GM21526 (cell line): ENCODE measurements around the gene TPD52L1.
"Not testable (repeated sequence)": the region's sequence is repeated elsewhere in the genome, so short reads cannot be mapped to it uniquely, and the experiment has no call there.

Experiments used
- ATAC-seq: cut with Tn5 transposase; IDR thresholded peaks from one replicate; pipeline ENCODE4 v1.9.1; 2021; ENCODE audit warnings: moderate library complexity; ENCODE audit not compliant: unreplicated experiment, low FRiP score

The TPD52L1 gene

DNA sequence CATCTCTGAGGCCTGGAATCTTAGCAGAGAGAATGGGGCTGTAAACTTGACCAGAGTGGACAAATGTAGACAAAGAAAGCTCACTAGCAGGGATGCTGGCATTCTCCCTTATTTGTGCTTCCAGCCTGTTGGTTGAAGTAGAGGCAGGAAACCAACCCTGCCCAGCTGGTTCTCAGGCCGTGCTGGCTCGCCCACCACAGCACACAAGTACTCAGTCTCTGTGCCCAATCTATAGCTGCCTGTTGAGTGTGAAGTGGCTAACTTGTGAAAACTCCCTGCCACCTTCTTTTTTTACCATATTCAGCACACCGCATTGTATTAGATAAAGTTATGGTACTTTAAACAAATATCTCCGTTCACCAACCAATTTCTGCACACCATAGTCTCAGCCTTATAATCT is 110.9 kb downstream of the TPD52L1 start:
- no peak for ATAC-seq

DNA sequence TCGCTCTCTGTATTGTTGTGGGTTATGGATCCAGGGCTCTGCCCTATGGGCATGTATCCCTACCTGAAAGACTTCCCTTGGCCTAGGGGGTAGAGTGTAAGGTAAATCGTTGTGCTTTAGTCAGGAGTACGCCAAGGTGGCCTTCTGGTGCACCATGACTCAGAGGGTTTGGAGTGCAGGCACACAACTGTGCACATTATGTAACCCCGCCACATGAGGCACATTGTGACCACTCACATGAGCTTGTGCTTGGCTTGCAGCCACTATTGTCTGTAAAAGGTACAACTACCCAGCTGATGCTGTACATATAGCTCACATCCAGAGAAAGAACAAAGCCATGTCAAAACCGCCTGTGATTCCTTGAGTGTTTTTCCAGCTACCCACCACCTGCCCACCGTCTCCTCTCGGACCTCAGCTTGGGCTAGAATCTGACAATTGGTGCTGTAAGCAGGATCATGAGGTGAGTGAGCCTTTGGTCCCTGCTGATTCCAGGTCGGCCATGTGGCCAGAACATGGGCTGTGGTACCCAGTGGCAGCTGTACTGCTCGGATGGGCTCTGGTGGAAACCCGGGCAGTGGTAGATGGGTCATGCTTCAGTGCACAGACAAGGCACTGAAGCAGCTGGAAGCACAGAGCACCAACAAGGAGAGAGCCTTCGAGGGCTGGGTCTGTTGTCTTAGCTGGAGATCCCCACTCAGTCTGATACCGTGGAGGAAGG is 114.4 kb downstream of the TPD52L1 start:
- no peak for ATAC-seq

DNA sequence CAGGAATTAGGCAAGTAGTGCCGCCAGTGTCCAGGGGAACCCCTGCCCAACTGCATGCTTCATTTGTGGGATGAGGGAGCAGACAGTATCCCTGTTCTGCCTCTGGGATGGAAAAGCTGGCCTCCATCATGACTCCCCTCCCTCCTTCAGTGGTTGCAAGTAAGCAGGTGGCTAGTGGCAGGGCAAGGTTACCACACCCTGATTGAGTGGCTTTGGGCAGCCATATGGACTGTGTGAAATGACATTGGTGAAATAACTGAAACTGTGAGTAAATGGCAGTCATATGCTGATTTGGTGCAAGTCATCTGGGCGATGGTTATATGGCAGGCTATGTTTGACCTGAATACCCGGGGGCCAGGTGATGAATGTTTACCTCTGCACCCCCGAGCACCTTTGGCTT is 115.2 kb downstream of the TPD52L1 start:
- ATAC-seq = no peak

DNA sequence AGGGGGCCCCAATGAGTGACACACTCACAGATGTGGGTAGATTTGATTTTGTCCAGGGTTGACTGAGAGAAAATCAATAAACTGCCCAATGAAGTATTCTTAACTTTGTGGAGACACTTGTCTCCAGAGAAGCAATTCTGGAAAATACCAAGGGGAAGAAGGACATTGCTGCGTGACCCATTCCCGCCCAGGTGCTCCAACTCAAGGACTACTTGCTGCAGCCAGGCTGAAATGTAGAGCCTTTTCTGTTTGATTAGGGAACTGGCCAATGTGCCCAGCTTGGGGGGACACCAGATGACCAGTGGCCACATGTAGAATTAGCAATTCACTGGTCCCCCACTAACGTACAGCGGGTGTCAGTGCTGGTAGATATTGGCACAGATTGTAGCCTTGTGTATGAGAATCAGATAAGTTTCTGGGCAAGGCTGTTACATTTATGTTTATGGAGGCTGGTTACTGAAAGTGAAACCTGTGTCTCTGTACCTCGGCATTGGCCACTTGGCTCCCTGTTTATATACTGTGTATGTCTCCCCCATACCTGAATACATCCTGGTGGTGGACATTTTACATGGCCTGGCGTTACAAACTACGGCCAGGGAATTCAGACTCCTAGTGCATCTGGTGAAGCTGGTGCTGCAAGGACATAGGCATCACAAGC is 115.9 kb downstream of the TPD52L1 start:
- ATAC-seq = no peak

DNA sequence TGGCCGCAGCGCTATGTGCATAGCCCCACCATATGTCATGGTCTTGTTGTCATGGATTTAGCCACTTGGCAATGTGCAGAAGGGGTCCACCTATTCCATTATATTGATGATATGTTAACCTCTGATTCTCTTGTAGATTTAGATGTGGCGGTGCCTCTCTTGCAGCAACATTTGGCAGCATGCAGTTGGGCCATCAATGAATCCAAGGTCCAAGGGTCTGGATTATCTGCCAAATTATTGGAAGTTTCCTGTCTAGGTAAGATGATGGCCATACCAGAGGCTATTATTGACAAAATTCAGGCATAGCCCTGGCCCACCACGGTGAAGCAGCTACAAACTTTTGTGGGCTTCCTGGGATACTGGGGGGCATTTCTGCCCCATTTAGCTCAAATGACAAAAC is 116.8 kb downstream of the TPD52L1 start:
- no peak for ATAC-seq

DNA sequence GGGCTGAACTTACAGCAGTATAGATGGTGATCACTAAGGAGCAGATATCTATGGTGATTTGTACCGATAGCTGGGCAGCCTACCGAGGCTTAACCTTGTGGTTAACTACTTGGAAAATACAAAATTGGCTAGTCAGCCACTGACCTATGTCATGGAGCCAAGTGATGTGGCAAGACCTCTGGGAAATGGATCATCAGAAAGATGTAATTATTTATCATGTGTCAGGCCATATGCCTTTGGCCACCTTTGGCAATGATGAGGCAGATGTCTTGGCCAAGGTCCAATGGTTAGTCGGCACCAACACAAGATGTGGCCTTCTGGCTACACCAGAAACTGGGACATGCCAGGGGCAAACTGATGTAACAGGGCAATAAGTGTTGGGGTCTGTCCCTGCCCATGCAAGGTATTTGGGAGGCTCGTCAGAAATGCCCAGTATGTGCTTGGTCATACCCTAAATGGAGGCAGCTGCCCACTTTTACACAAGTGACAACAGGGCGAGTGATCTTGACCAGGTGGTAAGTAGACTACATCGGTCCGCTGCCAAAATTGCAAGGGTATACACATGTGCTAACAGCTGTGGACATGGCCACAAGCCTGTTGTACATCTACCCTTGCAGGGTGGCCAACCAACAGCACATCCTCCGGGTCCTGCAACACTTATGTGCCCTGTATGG is 118.0 kb downstream of the TPD52L1 start:
- no peak for ATAC-seq

DNA sequence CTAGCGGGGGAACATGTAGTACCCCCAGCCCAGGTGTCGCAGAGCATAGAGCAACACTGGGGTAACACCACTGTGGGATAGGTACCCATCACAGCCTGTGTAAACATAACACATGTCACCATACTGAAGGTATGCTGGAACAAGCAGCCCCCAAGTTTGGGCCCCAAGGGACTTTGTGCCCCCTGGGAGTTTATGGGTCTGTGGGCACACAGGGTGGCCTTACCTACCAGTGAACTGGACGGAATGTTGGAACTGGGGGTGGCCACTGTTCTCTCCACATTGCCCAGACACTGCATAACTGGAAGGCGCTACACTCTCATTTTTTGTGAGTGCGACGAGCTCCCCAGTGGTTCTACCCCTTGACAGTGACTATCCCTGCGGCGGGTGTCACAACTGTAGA is 119.7 kb downstream of the TPD52L1 start:
- no peak for ATAC-seq

DNA sequence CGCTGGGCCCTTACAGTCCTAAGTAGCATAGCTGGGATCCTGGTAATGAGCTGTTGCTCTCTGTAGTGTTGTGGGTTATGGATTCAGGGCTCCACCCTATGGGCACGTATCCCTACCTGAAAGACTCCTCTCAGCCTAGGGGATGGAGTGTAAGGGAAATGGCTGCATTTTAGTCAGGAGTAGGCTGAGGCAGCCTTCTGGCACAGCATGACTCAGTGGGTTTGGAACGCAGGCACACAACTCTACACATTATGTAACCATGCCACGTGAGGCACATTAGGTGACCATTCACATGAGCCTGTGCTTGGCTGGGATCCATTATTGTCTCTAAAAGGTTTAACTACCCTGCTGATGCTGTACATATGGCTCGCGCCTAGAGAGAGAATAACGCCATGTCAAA is 120.4 kb downstream of the TPD52L1 start:
- ATAC-seq = no peak

DNA sequence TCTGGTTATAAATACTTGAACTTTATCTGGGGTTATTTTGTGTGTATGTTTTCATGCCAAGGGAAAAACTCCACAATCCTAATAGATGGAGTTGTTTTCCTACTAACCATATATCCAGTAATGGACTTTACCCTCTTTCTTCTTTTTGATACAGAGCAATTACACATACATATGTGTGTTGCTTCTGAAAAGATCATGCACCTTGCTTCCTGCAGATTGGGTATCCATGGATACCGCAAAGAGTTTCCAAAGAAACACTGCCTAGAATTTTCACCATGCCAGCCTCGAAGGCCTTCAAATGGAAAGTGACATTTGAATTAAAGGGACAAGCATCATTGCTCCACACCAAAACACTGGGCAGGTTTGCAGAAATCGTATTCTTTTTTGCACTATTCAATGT is 121.4 kb downstream of the TPD52L1 start:
- ATAC-seq = no peak

DNA sequence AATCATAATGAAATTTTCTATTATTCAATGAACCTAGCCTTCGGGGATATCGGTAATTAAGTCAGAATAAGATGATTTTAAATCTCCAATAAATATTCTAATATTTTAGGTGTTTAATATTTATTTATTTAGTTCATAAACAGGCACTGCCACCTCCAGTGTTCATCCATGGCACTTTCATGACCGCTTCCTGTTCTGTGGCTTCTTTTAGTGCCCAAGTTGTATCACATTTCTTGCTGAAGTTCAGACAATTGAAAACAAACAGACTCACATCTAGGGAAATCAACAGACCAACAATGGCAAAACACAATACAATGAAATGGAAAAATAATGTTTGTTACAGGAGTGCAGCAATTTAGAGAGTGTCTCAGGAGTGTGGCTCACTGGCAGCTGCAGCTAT is 122.2 kb downstream of the TPD52L1 start:
- ATAC-seq = no peak

DNA sequence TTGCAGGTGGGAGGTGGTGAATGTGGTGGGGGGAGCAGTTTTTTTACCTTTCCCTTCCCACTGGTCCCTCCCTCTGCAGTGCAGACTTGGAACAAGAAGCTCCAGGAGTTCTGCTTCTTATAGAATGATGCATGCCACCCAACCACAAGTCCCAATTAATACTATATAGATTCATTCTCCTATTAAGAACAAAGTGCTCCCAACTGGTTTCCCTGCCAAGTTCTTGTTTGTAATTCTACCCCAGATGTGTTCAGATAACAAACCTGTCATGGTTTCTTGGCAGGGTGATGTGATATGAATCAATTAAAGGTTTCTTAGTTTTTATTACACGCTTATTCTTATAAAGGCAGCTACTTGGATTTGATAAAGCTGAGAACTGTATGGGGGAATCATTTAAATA is 124.3 kb downstream of the TPD52L1 start:
- no peak for ATAC-seq

DNA sequence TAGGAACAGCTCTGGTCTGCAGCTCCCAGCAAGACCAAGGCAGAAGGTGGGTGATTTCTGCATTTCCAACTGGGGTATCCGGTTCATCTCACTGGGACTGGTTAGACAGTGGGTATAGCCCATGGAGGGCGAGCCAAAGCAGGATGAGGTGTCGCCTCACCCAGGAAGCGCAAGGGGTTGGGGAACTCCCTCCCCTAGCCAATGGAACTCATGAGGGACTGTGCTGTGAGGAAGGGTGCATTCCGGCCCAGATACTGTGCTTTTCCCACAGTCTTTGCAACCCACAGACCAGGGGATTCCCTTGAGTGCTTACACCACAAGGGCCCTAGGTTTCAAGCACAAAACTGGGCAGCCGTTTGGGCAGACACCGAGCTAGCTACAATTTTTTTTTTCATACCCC is 126.4 kb downstream of the TPD52L1 start:
- no peak for ATAC-seq

DNA sequence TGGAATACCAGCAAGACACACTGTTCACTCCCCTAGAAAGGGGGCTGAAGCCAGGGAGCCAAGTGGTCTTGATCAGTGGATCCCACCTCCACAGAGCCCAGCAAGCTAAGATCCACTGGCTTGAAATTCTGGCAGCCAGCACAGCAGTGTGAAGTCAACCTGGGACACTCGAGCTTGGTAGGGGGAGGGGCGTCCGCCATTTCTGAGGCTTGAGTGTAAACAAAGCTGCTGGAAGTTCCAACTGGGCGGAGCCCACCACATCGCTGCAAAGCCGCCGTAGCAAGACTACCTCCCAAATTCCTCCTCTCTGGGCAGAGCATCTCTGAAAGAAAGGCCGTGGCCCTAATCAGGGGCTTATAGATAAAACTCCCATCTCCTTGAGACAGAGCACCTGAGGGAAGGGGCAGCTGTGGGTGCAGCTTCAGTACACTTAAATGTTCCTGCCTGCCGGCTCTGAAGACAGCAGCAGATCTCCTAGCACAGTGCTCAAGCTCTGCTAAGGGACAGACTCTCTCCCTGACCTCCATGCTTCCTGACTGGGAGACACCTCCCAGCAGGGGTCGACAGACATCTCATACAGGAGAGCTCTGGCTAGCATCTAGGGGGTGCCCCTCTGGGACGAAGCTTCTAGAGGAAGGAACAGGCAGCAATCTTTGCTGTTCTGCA is 126.9 kb downstream of the TPD52L1 start:
- ATAC-seq = not testable (repeated sequence)

DNA sequence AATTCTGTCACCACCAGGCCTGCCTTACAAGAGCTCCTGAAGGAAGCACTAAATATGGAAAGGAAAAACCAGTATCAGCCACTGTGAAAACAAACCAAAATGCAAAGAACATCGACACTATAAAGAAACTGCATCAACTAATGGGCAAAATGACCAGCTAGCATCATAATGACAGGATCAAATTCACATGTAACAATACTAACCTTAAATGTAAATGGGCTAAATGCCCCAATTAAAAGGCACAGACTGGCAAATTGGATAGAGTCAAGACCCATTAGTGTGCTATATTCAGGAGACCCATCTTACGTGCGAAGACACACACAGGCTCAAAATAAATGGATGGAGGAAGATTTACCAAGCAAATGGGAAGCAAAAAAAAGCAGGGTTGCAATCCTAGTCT is 128.9 kb downstream of the TPD52L1 start:
- not testable (repeated sequence) for ATAC-seq

DNA sequence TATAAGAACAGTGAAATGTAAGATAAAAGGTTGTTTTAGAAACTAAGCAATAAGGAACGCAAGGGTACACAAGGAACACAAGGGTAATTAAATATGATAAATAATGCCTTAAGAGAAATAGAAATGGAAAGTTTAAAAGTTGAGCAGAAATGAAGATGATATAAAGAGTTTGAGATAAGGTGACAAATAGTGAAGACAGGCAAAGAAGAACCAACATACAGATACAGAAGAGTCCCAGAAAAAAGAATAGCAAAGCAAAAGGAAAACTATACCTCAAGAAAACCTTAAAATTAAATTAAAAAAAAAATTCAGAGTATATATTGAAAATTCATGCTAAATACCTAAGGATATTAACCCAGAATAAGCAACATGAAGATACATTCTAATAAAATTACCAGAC is 131.8 kb downstream of the TPD52L1 start:
- no peak for ATAC-seq

DNA sequence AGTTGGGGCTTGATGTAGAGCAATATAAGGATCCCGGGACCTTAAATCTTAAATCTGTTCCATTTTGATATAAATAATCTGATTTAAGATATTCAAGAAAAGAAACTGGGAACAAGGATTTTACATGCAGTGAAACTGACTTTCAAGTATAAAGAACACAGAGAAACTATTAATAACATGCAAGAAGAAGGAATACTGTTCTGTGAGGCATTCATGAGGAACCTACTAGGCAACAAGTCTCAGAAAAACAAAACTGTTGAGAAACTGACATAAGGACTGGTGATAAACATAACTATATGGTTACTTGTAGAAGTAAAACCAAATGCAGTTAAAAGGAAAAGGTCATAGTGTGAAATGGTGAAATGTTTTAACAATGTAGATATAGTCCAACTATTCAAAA is 132.4 kb downstream of the TPD52L1 start:
- no peak for ATAC-seq

DNA sequence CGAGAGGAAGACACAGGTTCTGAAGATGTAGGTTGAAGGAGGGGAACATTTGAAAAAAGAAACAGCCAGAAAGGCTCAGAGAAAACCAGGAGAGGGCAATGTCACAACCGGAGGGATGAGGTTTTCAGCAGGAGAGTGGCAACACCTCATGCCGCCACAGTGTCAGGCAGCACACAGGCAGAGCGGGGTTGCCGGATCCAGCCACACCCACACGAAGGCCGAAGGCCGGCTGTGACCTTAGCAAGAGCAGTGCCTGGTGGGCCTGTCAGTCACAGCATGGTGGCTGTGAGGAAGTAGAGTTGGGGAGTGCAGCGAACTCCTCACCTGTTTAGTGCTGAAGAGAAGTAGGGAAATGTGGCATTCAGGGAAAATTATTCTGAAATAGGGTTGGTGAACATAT is 134.1 kb downstream of the TPD52L1 start:
- ATAC-seq = no peak

DNA sequence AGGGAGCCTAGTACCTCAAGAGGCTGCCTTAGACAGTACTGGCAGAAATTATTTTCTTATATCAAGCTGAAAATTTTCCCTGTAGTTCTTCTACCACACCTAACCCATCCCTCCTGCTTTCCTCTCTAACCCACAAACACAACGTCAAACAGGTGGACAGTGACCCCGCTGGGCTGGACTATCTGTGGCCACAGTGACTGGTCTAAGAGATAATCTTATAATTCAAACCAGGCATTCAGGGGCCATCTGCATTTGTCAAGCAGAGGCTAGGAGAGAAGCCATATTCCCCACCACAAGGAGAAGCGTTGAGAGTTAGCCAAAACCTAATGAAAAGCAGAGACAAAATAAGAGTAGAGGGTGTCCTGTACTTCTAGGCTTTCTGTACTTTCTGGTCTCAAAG is 140.0 kb downstream of the TPD52L1 start:
- no peak for ATAC-seq

DNA sequence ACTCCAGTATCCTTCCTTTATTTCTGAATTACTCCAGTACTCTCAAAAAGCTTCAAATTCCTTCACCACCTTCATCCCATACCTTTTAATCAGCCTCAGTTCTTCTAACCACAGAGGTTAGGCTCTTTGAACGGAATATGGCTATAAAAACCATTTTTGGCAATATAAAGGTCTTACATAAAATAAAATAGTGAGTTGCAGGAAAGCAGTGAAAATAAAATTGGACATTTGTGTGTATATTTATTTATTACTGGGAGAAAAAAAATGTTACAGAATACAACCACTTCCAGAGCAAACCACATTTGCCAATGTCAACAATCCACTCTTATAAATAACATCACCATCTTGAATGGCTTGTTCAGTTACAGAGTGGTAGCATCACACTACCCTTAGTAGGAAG is 140.5 kb downstream of the TPD52L1 start:
- ATAC-seq = no peak

DNA sequence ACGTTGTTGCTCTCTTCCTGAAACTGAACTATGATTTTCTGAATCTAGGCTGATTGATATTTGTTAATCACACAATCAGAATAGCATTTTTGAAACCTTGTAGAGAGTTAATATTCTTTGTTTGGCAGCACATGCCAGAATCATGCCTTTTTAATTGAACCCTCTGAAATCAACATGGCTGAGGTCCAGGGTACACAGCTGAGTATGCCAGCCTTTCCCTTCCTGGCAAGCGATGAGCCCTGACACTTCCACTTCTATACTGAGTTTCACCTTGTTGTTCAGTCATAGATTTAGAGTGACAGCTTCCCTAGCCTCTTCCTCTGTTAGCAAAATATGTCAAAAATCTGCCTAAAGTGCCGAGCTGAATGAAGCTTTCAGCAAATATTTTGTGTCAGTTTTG is 141.4 kb downstream of the TPD52L1 start:
- no peak for ATAC-seq

DNA sequence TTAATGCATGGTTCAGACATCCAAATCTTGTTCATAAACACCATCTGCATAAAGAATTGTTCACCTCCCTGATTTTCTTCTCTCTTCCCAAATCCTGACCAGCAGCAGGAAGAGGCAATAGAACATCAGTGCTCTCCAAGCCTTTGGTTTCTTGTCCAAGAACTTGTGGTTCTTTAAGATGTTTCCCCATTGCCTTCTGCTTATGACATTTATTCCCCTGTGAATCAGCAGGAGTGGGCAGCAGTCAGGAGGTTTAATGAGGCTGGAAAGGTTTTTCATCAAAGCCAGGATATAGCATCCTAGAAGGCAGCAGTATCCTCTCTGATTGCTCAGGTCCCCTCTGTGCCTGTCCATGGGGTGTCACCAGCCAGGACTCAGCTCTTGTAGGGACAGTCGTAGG is 142.9 kb downstream of the TPD52L1 start:
- ATAC-seq = no peak
